Liver (tissue), 9 donors: ENCODE measurements around the gene MYL10. TPM values are rescaled to one million over a fixed set of nuclear protein-coding genes. Genes with fewer than 3 reads are reported as not detected.

ENCODE experiments used
- DNase-seq: peaks from one replicate; pipeline ENCODE4 v3.0.0-alpha.2; 2017; ENCODE audit warnings: low spot score
- H3K27ac ChIP-seq, 2 donors: one replicate each; pipeline ENCODE4 v1.7.0; 2013; ENCODE audit warnings: inconsistent platforms in 2 of 2, low read length in 2 of 2, control low read depth in 1 of 2, low read depth in 1 of 2, mild to moderate bottlenecking in 1 of 2
- H3K27me3 ChIP-seq, 4 donors: one replicate each; pipeline versions ENCODE4 v1.6.1 to v1.7.0; 2013; ENCODE audit warnings: low read length in 3 of 4, inconsistent platforms in 1 of 4, mild to moderate bottlenecking in 1 of 4, moderate library complexity in 1 of 4; ENCODE audit not compliant: control insufficient read depth in 4 of 4, insufficient read depth in 4 of 4
- H3K36me3 ChIP-seq, 4 donors: one replicate each; pipeline versions ENCODE4 v1.6.1 to v1.7.0; 2013; ENCODE audit warnings: low read length in 3 of 4, mild to moderate bottlenecking in 3 of 4, low read depth in 1 of 4, moderate library complexity in 1 of 4; ENCODE audit not compliant: control insufficient read depth in 4 of 4, insufficient read depth in 3 of 4
- H3K4me1 ChIP-seq, 4 donors: one replicate each; pipeline versions ENCODE4 v1.6.1 to v1.7.0; 2013; ENCODE audit warnings: low read length in 3 of 4, mild to moderate bottlenecking in 3 of 4, moderate library complexity in 1 of 4; ENCODE audit not compliant: control insufficient read depth in 4 of 4, insufficient read depth in 4 of 4
- H3K4me3 ChIP-seq, 3 donors: one replicate each; pipeline versions ENCODE4 v1.6.1 to v1.7.0; 2013; ENCODE audit warnings: low read length in 3 of 3, control low read depth in 1 of 3, low read depth in 1 of 3, mild to moderate bottlenecking in 1 of 3
- H3K9ac ChIP-seq, 2 donors: one replicate each; pipeline ENCODE4 v1.7.0; 2013; ENCODE audit warnings: low read length in 2 of 2, mild to moderate bottlenecking in 2 of 2, moderate library complexity in 2 of 2, control low read depth in 1 of 2, low read depth in 1 of 2
- H3K9me3 ChIP-seq, 4 donors: one replicate each; pipeline versions ENCODE4 v1.6.1 to v1.7.0; 2013; ENCODE audit warnings: low read length in 3 of 4; ENCODE audit not compliant: control insufficient read depth in 4 of 4
- EGR1 ChIP-seq, 2 donors: IDR thresholded peaks; 2 replicates each; pipeline ENCODE4 v1.6.1; 2016 to 2018; ENCODE audit warnings: antibody characterized with exemption in 2 of 2, low read depth in 2 of 2
- FOXA1 ChIP-seq: IDR thresholded peaks from 2 replicates; pipeline ENCODE4 v1.6.1; 2016; ENCODE audit warnings: antibody characterized with exemption
- FOXA2 ChIP-seq: IDR thresholded peaks from 2 replicates; pipeline ENCODE4 v1.6.1; 2016; ENCODE audit warnings: antibody characterized with exemption
- GABPA ChIP-seq, 2 donors: IDR thresholded peaks in 1 of 2; conservative IDR thresholded peaks in 1 of 2; 2 replicates each; pipeline ENCODE4 v1.6.1; 2016; ENCODE audit warnings: antibody characterized with exemption in 2 of 2, mild to moderate bottlenecking in 1 of 2, moderate library complexity in 1 of 2
- HNF4A ChIP-seq, 2 donors: conservative IDR thresholded peaks; 2 replicates each; pipeline ENCODE4 v1.6.1; 2016; ENCODE audit warnings: antibody characterized with exemption in 2 of 2, mild to moderate bottlenecking in 2 of 2
- HNF4G ChIP-seq: IDR thresholded peaks from 2 replicates; pipeline ENCODE4 v1.6.1; 2016; ENCODE audit warnings: antibody characterized with exemption
- JUND ChIP-seq, 2 donors: IDR thresholded peaks; 2 replicates each; pipeline ENCODE4 v1.6.1; 2016; ENCODE audit warnings: antibody characterized with exemption in 2 of 2
- NR2F2 ChIP-seq: IDR thresholded peaks from 2 replicates; pipeline ENCODE4 v1.6.1; 2016; ENCODE audit warnings: antibody characterized with exemption
- RXRA ChIP-seq, 2 donors: IDR thresholded peaks; 2 replicates each; pipeline ENCODE4 v1.6.1; 2017 to 2018; ENCODE audit warnings: antibody characterized with exemption in 2 of 2, mild to moderate bottlenecking in 1 of 2
- SP1 ChIP-seq: IDR thresholded peaks from 2 replicates; pipeline ENCODE4 v1.6.1; 2018; ENCODE audit warnings: antibody characterized with exemption, mild to moderate bottlenecking
- TAF1 ChIP-seq: conservative IDR thresholded peaks from 2 replicates; pipeline ENCODE4 v1.6.1; 2016; ENCODE audit warnings: antibody characterized with exemption, mild to moderate bottlenecking
- YY1 ChIP-seq: IDR thresholded peaks from 2 replicates; pipeline ENCODE4 v1.6.1; 2016; ENCODE audit warnings: antibody characterized with exemption, mild to moderate bottlenecking
- WGBS: extraction: QIAGEN DNeasy Blood & Tissue Kit; methylation state at CpG from one replicate; pipeline ENCODE4 v1.1.7; 2013; 5-methylcytosine and 5-hydroxymethylcytosine counted together
- polyA plus RNA-seq, 2 donors: library from polyadenylated mRNA; stranded (reverse) in 1 of 2; unstranded in 1 of 2; fragments of 200-250 nt in 1 of 2; fragments of >200 nt in 1 of 2; fragmentation: Nextera tagmentation in 1 of 2; extraction: Ambion mirVana in 1 of 2; gene quantifications; one replicate each; pipeline versions ENCODE4 v1.2.1 to v1.2.3, GENCODE V29; 2013 to 2015
- total RNA-seq, 2 donors: library from RNA; depleted of rRNA; stranded (reverse); fragments of >200 nt; gene quantifications; one replicate each; pipeline ENCODE4 v1.2.3, GENCODE V29; 2014
- TF ChIP-seq, protein P1 (sequence below): IDR thresholded peaks from 2 replicates; pipeline ENCODE4 v1.6.1; 2016; ENCODE audit warnings: antibody characterized with exemption, mild to moderate bottlenecking
- TF ChIP-seq, protein P2 (sequence below): IDR thresholded peaks from 2 replicates; pipeline ENCODE4 v1.6.1; 2016; ENCODE audit warnings: antibody characterized with exemption
- TF ChIP-seq, protein P3 (sequence below): fragments of 150-350 bp; IDR thresholded peaks from 2 replicates; pipeline ENCODE4 v1.5.1; 2017; ENCODE audit warnings: improper control_type of control experiment, low read depth, low read length; ENCODE audit not compliant: missing input control
- TF ChIP-seq, protein P4 (sequence below): IDR thresholded peaks from 2 replicates; pipeline ENCODE4 v1.6.1; 2016; ENCODE audit warnings: antibody characterized with exemption
- TF ChIP-seq, protein P5 (sequence below): IDR thresholded peaks from 2 replicates; pipeline ENCODE4 v1.6.1; 2016; ENCODE audit warnings: antibody characterized with exemption
- donor health status: healthy.
- donor health status: healthy.
- donor health status: healthy.
- donor health status: healthy.
- donor health status: healthy.

Gene MYL10
- total and polyA plus RNA-seq, 4 donors = not detected

DNA sequence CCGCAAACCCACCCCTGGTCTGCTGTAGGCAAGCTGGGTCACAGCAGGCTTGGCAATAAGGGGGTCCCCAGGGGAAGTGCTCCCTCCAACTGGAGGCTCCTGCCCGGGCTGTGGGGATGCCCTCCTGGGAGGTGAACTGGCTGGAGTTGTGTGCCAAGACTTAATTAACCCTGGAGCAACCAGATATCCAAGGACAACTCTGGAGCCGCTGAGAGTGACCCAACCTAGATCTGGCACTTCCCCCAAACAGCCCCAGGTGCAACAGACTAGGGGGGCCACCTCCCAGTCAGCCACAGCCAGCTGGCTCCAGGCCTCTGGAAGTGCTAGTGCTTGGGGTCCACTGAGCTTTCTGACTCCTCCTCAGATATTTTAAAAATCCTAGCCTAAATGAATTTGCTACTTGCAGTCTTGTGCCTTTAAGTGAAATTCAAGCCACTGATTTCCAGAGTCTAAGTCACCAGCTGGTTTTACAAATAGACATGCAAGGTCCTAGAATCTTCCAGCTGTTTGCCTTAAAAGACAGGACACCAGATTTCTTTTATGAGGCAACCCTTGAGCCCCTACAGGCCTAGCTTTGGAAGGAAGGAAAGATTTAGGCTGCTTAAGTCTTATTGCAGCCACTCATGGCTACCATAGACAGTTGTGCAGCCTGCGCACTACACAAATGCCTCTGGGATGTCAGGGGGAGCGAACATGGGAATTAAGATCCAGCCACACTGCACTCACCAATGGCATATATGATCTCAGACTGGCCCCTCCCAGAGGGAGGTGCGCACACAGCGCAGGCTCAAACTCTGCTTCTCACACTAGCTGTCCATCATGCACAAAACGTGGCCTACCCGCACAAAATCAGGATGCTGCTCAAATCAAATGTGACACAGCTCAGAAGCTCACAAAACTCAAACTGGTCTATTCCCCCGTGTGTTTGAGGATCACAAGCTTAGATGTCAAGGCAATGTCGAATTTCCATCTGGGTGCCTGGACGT is 42.6 kb upstream of the MYL10 start:
- WGBS = 82% methylated on average over 12 of the region's 12 CpGs
- Histone ChIP-seq H3K4me1 (no peaks in the 10 kb centered on the region), H3K4me3 (no peak overlapping the region), H3K27me3 (no peaks in the 10 kb centered on the region), H3K27ac (no peak overlapping the region), H3K9me3 (peaks cover 0 to 5% (median 4%) of the 10 kb centered on the region in 4 donors), H3K36me3 (no peaks in the 10 kb centered on the region), H3K9ac (no peak overlapping the region)
- DNase-seq = no peak
- TF ChIP-seq RXRA (IDR thresholded peaks at IDR 0.05) (no peak), FOXA2 (no peak), EGR1 (IDR thresholded peaks at IDR 0.05; ENCODE audit: low read depth in 2 of 2) (no peak), JUND (IDR thresholded peaks at IDR 0.05) (no peak), FOXA1 (no peak), HNF4A (conservative IDR thresholded peaks at IDR 0.05) (no peak), SP1 (no peak), TAF1 (no peak), GABPA (IDR thresholded peaks at IDR 0.05 in 1 of 2, conservative IDR thresholded peaks at IDR 0.05 in 1 of 2) (no peak), YY1 (no peak), NR2F2 (no peak), HNF4G (no peak)
- TF ChIP-seq, protein P1, sequence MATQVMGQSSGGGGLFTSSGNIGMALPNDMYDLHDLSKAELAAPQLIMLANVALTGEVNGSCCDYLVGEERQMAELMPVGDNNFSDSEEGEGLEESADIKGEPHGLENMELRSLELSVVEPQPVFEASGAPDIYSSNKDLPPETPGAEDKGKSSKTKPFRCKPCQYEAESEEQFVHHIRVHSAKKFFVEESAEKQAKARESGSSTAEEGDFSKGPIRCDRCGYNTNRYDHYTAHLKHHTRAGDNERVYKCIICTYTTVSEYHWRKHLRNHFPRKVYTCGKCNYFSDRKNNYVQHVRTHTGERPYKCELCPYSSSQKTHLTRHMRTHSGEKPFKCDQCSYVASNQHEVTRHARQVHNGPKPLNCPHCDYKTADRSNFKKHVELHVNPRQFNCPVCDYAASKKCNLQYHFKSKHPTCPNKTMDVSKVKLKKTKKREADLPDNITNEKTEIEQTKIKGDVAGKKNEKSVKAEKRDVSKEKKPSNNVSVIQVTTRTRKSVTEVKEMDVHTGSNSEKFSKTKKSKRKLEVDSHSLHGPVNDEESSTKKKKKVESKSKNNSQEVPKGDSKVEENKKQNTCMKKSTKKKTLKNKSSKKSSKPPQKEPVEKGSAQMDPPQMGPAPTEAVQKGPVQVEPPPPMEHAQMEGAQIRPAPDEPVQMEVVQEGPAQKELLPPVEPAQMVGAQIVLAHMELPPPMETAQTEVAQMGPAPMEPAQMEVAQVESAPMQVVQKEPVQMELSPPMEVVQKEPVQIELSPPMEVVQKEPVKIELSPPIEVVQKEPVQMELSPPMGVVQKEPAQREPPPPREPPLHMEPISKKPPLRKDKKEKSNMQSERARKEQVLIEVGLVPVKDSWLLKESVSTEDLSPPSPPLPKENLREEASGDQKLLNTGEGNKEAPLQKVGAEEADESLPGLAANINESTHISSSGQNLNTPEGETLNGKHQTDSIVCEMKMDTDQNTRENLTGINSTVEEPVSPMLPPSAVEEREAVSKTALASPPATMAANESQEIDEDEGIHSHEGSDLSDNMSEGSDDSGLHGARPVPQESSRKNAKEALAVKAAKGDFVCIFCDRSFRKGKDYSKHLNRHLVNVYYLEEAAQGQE = no peak
- TF ChIP-seq, protein P2, sequence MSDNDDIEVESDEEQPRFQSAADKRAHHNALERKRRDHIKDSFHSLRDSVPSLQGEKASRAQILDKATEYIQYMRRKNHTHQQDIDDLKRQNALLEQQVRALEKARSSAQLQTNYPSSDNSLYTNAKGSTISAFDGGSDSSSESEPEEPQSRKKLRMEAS = no peak
- TF ChIP-seq, protein P3, sequence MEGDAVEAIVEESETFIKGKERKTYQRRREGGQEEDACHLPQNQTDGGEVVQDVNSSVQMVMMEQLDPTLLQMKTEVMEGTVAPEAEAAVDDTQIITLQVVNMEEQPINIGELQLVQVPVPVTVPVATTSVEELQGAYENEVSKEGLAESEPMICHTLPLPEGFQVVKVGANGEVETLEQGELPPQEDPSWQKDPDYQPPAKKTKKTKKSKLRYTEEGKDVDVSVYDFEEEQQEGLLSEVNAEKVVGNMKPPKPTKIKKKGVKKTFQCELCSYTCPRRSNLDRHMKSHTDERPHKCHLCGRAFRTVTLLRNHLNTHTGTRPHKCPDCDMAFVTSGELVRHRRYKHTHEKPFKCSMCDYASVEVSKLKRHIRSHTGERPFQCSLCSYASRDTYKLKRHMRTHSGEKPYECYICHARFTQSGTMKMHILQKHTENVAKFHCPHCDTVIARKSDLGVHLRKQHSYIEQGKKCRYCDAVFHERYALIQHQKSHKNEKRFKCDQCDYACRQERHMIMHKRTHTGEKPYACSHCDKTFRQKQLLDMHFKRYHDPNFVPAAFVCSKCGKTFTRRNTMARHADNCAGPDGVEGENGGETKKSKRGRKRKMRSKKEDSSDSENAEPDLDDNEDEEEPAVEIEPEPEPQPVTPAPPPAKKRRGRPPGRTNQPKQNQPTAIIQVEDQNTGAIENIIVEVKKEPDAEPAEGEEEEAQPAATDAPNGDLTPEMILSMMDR = no peak
- TF ChIP-seq, protein P4, sequence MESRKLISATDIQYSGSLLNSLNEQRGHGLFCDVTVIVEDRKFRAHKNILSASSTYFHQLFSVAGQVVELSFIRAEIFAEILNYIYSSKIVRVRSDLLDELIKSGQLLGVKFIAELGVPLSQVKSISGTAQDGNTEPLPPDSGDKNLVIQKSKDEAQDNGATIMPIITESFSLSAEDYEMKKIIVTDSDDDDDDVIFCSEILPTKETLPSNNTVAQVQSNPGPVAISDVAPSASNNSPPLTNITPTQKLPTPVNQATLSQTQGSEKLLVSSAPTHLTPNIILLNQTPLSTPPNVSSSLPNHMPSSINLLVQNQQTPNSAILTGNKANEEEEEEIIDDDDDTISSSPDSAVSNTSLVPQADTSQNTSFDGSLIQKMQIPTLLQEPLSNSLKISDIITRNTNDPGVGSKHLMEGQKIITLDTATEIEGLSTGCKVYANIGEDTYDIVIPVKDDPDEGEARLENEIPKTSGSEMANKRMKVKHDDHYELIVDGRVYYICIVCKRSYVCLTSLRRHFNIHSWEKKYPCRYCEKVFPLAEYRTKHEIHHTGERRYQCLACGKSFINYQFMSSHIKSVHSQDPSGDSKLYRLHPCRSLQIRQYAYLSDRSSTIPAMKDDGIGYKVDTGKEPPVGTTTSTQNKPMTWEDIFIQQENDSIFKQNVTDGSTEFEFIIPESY = no peak
- TF ChIP-seq, protein P5, sequence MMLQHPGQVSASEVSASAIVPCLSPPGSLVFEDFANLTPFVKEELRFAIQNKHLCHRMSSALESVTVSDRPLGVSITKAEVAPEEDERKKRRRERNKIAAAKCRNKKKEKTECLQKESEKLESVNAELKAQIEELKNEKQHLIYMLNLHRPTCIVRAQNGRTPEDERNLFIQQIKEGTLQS = no peak
